ENCODE results near the gene GNA15. TPM values are rescaled to one million over a fixed set of nuclear protein-coding genes. Genes with fewer than 3 reads are reported as not detected.
A peak's percentile ranks its signal among the peaks of the same experiment; 100 is the strongest.

GNA15 gene
- total RNA-seq, 2 donors from 2014 or later: 13.0 to 14.0 TPM

GRCh38 chr19:3208317-3209207 lies 72.7 kb downstream of the GNA15 start:
- DNase-seq (ENCODE audit: low spot score) (no peak), ATAC-seq (ENCODE audit: insufficient number of reproducible peaks, low FRiP score, low read depth) (no peak)
- Histone ChIP-seq H3K36me3 (peaks cover 25% of the 10 kb centered on the region), H3K4me1 (ENCODE audit: control insufficient read depth in 1 of 2, low read depth in 2 of 2) (no peaks in the 10 kb centered on the region), H3K27ac (no peak overlapping the region), H3K27me3 (replicated peaks; ENCODE audit: insufficient read depth) (no peaks in the 10 kb centered on the region), H3K4me3 (no peak overlapping the region), H3K9me3 (no peaks in the 10 kb centered on the region)
- no peak for TF ChIP-seq CTCF (IDR thresholded peaks at IDR 0.05)

DNA sequence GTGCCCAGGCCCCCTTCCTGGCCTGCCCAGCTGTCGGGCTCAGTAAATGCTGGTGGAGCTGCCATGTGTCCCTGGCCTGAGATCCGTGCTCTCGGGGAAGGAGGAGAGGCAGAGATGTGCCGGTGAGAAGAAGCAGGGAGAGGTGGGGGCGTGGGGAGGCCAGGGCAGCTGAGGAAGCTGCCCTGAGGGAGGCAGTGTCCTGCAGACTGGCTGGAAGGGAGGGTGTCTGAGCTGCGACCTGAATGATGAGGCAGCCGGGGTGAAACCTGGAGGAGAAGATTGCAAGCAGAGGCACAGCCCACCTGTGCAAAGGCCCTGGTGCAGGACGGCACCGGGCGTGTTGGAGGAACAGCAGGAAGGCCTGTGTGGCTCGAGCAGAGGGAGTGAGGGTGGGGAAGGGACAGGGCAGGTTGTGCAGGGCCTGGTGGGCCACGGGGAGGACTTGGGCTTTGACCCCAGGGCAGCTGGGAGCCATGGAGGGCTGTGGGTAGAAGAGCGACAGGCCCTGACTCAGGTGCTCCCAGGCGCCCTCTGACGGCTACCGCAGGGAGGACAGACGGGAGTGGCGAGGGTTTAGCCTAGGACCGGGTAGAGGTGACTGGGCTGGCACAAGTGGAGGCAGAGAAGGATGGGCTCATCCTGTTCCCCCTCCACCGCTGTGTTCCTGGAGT lies 74.6 kb downstream of the GNA15 start:
- Histone ChIP-seq H3K4me1 (ENCODE audit: control insufficient read depth in 1 of 2, low read depth in 2 of 2) (no peaks in the 10 kb centered on the region), H3K36me3 (peaks cover 14% of the 10 kb centered on the region), H3K27me3 (replicated peaks; ENCODE audit: insufficient read depth) (no peaks in the 10 kb centered on the region), H3K9me3 (no peaks in the 10 kb centered on the region), H3K4me3 (no peak overlapping the region), H3K27ac (no peak overlapping the region)
- ATAC-seq (ENCODE audit: insufficient number of reproducible peaks, low FRiP score, low read depth) (no peak), DNase-seq (ENCODE audit: low spot score) (no peak)
- TF ChIP-seq CTCF (IDR thresholded peaks at IDR 0.05): peak; percentile 40

DNA sequence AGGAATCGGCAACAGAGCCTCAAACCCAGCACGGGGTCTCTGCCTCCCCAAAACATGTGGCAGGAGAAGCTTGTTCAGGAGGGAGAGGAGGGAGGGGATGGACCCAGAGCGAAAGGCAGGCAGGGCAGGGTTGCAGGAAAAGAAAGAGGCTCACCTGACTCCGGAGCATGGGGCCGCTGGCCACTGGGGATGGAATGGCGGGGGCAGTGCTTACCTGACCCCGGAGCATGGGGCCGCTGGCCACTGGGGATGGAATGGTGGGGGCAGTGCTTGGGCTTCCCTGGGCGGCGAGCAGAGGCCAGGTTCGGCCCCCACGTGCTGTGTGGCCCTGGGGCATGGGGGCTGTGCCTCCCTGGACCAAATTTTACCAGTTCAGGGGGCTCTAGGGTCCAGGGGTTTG lies 75.4 kb downstream of the GNA15 start:
- no peak overlapping the region for H3K27ac ChIP-seq
- DNase-seq (ENCODE audit: low spot score) (no peak), ATAC-seq (ENCODE audit: insufficient number of reproducible peaks, low FRiP score, low read depth) (no peak)
- no peaks in the 10 kb centered on the region for H3K9me3 ChIP-seq
- no peaks in the 10 kb centered on the region for H3K27me3 ChIP-seq (replicated peaks; ENCODE audit: insufficient read depth)
- no peak for TF ChIP-seq CTCF (IDR thresholded peaks at IDR 0.05)
- no peaks in the 10 kb centered on the region for H3K4me1 ChIP-seq (ENCODE audit: control insufficient read depth in 1 of 2, low read depth in 2 of 2)
- no peak overlapping the region for H3K4me3 ChIP-seq
- peaks cover 14% of the 10 kb centered on the region for H3K36me3 ChIP-seq

DNA sequence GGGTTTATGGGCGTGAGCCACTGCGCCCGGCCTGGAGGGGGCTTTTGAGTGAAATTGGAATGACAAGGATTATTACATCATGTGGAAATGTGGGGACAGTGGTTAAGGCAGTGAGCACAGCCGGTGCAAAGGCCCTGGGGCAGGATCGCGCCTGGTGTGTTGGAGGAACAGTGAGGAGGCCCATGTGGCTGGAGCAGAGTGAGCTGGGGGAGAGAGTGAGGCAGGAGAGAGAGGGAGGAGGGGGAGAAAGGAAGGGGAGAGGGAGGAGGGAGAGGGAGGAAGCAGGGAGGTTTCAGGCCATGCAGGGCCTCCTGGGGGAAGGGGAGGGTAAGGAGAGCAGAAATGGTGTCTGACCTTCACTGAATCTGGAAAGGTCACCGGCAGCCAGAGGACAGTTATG lies 77.3 kb downstream of the GNA15 start:
- TF ChIP-seq CTCF (IDR thresholded peaks at IDR 0.05): no peak
- no peaks in the 10 kb centered on the region for H3K27me3 ChIP-seq (replicated peaks; ENCODE audit: insufficient read depth)
- no peak overlapping the region for H3K4me3 ChIP-seq
- no peaks in the 10 kb centered on the region for H3K9me3 ChIP-seq
- no peak for ATAC-seq (ENCODE audit: insufficient number of reproducible peaks, low FRiP score, low read depth)
- DNase-seq (ENCODE audit: low spot score): no peak
- H3K27ac ChIP-seq: no peak overlapping the region
- H3K4me1 ChIP-seq (ENCODE audit: control insufficient read depth in 1 of 2, low read depth in 2 of 2): no peaks in the 10 kb centered on the region
- H3K36me3 ChIP-seq: no peaks in the 10 kb centered on the region

Other genes with a start within 250 kb of the GNA15 start
- 1 to 10 TPM; 4.0 to 4.2 TPM for gene ZNF57, start 235.1 kb upstream of the GNA15 start, total RNA-seq
- gene ZNF77, start 191.1 kb upstream of the GNA15 start, total RNA-seq: 1 to 10 TPM; 1.2 to 4.6 TPM
- 1 to 10 TPM; 5.3 to 7.8 TPM for gene TLE6, start 158.5 kb upstream of the GNA15 start, total RNA-seq
- 100 to 1,000 TPM in 1 of 2 donors, 10 to 100 TPM in 1; 46.7 to 154 TPM for gene TLE2, start 106.8 kb upstream of the GNA15 start, total RNA-seq
- 100 to 1,000 TPM; 346 to 448 TPM for gene TLE5, start 73.5 kb upstream of the GNA15 start, total RNA-seq
- gene GNA11, start 41.7 kb upstream of the GNA15 start, total RNA-seq: 100 to 1,000 TPM in 1 of 2 donors, 10 to 100 TPM in 1; 68.3 to 143 TPM
- 1 to 10 TPM; 1.2 to 6.4 TPM for gene S1PR4, start 42.7 kb downstream of the GNA15 start, total RNA-seq
- 10 to 100 TPM; 29.4 to 40.4 TPM for gene NCLN, start 49.9 kb downstream of the GNA15 start, total RNA-seq
- gene CELF5, start 88.6 kb downstream of the GNA15 start, total RNA-seq: not detected
- 100 to 1,000 TPM; 178 to 203 TPM for gene NFIC, start 230.6 kb downstream of the GNA15 start, total RNA-seq